Measurements from ENCODE around the gene ARL10.

ARL10 gene, protein sequence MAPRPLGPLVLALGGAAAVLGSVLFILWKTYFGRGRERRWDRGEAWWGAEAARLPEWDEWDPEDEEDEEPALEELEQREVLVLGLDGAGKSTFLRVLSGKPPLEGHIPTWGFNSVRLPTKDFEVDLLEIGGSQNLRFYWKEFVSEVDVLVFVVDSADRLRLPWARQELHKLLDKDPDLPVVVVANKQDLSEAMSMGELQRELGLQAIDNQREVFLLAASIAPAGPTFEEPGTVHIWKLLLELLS

DNA sequence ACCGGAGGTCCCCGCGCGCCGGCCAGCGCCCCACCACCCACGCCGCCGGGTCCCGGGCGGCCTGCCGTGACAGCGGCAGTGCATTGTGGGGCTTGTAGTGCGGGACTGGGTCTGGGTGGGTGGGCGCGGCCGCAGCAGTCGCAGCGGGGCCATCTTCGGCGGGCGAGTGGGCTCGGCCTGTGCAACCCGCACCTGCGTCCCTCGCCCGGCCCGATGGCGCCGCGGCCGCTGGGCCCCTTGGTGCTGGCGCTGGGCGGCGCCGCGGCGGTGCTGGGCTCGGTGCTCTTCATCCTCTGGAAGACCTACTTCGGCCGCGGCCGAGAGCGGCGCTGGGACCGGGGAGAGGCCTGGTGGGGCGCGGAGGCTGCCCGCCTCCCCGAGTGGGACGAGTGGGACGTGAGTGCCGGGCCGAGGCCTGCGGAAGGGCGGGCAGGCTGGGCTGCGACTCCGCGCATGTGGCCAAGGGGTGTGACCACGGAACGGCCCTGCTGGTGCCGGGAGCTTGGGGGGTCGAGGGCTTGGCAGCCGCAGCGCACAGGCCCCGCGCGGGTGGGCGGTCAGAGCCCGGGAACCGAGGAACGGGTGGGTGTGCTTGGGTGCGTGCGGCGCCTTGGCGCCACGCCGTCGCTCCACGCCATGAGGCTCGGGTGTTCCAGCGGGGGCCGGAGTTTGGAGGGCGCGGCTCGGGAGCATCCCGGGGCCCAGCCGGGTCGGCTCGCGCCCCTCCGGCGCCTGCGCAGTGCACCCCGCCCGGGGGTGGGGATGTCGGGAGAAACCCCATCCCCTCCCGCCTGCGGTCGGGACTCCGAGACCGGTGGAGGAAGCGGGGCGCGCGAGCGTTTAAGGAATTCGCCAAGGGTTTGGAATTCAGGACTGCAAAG, at the start of gene ARL10:
TSS of gene ARL10 (plus strand) at position 137 of the 881 bp plus-strand sequence. CDS start at position 214, 77 bp downstream.
- peak; percentile 30 for DNase-seq

DNA sequence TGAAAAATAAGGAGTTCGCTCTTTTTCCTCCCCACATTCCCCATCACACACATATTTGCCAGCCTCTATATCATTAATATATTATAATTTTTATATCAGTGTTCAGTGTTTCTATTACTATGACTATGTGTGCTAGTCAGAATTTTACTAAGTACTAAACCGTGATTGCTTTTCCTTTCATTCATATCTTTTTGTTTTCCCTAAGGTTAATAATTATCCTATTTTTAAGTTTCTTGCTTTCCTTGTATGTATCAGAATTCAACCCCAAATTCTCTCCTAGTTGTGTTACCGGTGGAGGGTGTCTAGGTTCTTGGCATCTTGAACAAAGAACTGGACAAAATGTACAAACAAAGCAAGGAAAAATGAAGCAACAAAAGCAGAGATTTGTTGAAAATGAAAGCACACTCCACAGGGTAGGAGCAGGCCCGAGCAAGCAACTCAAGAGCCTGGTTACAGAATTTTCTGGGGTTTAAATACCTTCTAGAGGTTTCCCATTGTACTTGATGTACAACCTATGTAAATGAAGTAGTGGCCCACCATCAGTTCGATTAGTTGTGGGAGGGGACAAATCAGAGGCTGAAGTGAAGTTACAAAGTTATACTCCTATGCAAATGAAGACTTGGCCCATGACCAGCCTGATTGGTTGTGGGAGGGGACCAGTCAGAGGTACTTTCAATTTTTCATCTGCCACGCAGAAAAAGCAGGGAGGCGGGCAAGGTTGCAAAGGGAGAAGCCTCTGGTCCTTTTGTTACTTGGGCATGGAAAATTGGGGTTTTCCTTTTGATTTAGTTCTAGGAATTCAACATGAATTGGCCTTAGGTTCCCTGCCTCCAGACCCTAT, 47.5 kb upstream of the ARL10 start:
- DNase-seq, result no peak

DNA sequence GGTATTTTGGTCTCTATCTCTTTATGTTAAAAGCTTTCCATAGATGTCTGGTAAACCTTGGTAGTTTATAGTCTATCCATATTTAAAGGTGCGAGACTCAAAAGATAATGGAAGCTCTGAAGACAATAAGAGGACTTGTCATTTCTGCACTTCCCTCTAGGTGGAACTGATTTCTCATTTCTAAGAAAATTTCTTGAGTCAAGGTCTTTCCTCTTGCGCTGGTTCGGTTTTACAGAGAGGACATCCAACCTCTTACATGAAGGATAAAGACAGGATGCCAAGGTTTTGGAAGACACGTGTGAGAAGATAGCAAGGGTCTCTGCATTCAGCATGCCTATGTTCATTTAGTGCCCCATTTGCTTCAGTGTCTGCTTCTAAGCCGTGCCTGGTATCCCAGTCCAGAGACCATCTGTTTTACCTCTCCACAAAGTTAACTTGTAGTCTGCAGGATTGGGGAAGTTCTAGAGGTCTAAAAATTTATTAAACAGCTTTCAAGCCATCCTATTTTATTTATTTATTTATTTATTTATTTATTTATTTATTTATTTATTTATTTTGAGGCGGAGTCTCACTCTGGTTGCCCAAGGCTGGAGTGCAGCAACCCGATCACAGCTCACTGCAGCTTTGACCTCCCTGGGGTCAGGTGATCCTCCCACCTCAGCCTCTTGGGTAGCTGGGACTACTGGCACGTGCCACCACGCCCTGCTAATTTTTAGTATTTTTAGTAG, 45.3 kb upstream of the ARL10 start:
- peak; percentile 20 for DNase-seq

DNA sequence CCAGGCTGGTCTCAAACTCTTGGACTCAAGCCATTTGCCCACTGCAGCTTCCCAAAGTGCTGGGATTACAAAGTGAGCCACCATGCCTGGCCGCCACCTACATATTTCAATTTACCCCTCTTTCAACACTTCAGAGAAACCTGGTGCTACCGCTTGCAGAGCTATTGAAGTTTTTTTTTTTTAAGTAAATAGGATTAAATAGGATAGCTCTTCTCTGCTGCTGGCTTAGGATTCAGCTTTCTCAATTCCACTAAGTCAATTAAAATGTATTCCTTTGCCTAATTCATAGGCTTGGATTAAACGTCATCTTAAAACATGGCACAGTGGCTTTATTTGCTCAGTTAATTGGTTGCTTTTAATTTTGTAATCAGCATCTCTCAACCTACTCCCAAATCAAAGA, 44.7 kb upstream of the ARL10 start:
- no peak for DNase-seq

DNA sequence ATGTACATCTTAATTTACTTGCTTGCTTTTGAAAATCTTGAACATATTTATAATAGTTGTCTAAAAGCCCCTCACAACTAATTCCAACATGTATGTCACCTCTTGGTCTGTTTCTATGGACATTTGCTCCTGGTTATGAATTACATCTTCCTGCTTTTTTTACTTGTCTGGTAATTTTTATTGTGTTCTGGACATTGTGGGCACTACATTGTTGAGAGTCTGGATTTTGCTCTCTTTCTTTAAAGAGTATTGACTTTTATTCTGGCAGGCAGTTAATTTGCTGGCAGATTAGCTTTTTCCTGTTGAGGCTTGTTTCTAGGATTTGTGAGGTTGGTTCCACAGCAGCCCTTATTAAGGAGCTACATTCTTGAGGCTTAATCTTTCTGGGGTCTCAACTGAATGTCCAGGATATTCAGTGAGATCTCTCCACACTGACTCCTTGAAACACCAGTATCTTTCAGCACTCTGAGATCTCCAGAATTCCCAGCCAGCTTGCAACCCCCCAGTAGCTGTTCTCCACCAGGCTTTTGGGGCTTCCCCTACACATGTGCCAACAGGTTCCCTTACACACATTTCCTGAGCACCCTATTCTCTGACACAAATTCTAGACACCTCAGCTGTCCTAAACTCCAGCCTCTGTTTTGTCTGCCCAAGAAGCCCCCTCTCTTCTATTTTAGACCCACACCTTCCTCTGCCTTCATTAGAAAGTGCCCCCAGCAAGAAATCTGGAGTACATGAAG, 31.1 kb upstream of the ARL10 start:
- no peak for DNase-seq

DNA sequence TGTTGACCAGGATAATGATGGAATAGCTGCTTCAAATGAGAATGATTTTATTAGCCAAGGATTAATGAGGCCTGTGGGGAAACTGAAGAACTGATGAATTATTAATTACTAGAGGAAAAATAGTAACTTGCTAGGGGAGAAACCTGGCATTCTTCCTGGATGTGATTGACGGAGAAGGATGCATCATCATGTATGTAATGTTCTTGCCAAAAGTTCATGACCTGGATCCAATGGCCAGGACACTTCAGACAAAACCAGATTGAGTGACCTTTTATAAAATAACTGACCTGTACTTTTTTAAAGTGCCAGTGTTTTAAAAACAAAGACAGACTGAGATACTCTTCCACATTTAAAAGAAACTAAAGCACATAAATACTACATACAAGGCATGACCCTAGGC, 27.4 kb upstream of the ARL10 start:
- no peak for DNase-seq

DNA sequence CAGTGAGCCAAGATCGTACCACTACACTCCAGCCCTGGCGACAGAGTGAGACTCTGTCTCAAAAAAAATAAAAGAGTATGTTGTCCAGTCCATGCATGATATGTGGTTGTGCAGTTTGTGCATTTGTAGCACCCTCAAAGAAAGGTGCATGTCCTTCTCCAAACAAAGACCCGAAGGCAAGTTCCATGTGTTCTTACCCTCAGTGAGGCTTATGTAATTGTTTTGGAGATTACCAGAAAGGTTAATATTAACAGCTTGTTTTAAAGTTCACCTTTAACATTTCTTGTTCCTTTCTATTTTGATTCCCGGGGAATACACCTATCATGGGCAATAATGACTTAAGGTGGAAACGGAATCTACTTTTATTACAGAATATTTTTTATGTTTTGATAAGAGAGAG, 26.0 kb upstream of the ARL10 start:
- DNase-seq, result no peak

DNA sequence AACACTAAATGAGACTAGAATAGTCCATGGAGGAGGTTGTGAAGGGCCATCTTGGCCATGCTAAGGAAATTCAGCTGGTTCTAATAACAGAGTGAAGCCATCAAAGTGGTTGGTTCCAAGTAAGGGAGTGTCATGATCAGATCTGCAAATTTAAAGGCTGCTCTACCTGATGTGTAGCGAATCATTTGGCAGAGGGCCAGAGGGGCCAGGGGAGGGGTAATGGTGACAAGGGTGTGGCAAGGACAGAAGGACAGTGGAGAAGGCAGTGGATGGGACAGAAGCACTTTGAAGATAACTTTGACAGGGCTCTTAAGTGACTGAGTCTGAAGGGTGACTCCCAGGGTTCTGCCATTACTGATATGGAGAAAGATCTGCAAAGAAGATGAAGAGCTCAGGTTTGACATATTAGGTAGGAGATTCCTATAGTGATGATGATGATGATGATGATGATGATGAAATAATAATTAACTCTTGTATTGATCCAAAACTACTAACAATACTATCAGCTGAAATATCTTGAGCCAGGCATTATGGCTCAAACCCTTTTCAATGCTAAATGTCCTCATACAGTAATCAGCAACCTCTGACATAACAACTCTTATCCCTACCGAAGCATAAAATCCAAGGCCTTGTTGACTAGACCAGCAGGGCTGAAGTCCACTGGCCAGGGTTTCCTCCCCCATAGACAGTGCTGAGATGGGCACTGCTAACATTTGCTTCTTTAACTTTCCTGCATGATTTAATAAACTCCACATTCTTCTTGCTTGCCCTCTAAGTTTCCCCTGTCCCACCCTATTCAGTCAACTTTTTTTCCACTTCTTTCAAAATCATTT, 23.7 kb upstream of the ARL10 start:
- DNase-seq, result peak; percentile 73

DNA sequence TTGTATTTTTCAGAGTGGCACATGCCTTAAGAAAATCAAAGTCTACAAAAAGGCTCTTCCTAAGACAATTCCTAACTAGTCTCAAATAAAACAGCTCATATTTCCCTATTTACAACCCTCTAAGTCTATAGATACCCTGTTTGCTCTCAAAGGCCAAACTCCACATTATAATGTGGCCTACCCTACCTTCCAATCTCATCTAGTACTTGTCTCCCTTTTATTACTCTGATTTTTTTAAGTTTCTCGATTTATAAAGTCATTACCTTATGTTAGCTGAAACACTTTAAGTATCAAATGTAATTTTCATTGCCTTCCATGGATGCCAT, 23.2 kb upstream of the ARL10 start:
- DNase-seq, result no peak

DNA sequence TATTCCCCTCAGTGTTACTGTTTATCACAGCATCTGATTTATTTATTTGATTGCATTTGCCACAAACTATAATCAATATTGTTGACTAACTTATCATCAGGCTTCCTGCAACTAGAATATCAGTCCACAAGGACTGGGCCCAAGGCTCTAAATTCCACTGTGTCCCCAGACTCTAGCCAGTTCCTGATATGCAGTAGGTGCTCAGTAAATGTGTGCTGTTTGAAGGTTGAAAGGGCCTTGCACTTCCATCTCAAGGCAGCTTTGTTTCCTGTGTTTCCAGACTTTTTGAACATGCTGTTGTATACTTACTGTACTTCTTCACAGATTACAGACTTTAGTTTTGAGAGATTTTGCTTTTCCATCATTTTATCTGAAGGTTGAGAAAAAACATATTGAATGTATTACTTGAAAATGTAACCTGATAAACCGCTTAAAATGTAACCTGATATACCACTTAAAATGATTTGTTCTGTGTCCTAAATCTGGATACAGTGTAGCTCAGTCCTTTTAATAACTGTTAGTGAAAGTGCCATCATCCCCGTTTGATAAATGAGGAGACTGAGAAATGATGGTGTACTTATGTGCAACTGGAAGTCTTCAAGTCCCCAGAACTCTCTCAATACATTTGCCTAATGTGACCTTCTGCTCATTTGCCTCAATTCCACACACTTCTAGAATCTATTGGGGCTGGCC, 22.4 kb upstream of the ARL10 start:
- DNase-seq, result no peak

DNA sequence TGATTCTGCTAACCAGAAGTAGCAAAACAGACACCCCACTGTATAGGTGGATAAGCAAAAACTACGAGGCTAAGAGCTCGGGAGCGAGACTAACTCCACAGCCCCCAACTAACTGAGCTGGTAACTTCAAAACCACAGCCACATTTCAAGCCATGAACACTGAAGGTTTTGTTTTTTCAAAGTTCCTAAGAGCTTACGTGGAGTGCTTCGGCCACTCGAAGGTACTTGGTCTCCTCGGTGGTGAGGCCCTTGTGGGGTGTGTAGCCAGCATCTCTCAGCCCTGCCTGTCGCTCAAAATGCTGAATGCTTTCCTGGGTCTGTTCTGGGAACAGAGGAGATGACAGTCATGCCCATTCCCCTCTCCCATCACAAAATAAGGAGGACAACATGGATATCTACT, 14.9 kb upstream of the ARL10 start:
- DNase-seq, result no peak

DNA sequence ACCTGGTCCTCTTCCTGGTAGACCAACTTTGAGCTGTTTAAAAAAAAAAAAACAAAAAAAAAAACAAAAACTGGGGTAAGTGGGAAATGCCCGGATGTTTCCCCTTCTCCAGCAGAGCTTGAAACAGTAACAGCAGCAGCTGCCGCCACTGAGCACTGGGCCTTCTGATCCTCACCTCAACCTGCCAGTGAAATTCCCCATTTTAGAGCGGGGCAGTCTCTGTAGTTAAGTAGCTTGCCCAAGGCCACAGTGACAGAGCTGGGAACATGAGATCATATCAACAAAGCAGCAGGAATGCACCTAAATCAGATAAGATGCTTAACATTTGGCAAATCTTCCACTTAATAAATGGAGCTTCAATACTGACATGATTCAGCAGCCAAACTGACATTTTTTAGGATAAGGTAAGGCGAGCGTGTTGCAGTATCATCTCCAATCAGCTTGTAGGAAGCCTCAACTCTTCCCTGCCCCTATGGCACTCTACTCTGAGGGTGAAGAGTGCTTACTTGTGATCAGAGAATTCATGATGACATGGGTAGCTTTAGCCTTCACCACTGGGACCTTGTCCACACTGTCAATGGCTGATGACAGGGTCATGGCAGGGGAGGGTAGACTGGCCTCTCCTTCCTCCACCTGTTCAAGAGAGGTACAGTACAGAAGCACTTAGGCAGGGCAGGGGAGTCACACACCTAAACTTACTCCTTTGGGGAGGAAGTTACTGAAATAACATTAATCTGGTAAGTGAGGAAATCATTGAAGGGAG, 13.0 kb upstream of the ARL10 start:
- DNase-seq, result no peak

DNA sequence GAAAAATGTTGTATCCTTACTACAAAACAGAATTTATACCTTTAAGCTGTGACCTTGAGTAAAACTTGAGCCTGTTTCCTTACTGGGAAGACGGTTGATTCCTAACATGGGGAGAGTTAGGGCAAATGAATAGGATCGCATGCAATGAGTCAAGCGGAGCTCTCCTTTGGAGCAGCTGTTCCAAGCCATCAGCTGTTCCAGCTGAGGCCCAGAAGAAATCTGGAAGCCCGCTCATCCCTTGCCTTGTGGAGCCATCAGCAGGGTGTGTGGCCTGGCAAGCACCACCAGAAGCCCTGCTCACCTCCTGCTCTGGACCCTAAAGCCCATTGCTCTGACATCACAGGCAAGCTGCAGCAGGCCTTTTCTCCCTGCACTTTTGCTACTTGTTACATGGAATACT, 11.8 kb upstream of the ARL10 start:
- DNase-seq, result no peak

DNA sequence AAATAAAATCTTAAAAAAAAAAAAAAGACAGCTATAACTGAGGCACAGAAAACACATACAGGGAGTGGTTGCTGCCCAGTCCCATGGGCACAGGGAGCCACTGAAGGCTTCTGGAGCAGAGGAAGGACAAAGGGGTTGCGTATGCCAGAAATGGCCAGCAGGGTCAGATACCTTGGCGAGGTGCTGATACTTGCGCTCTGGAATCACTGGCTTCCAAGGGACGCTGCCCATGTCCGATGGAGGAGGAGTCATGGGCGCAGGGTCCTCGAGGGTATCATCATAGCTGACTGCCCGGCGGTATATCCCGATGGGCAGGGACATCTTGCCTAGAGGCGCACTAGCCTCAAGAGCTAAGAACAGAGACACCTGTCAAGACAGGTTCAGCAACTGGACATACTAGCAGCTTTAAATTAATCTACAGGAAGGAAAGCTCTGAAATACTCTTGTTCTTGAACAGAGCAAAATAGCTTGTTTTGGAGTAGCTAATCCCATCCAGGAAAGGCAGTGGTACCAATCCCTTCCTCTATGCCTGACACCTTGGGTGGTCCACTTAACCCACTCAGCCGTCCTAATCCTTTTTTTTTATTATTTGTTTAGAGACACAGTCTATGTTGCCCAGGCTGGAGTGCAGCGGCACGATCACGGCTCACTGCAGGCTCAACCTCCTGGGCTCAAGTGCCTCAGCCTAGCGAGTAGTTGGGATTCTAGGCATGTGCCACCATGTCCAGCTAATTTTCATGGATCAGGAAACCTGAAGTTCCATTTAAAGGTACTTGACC, 9.7 kb upstream of the ARL10 start:
- no peak for DNase-seq

DNA sequence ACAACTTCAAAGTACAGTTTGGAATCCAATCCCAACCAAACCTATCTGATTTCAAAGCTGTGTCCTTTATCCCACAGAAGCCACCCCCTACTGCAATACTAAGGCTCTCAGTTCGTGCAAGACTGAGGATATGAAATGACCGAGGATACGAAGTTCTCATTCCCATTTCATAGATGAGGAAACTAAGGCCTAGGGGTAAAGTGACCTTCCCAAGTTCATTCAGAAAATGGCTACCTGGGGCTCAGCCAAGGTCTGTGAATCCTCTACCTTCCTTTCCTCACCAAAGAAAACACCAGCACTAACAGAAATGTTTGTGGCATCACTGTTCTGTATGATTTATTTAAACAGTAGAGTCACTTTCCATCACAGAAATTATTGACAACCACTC, 9.1 kb upstream of the ARL10 start:
- no peak for DNase-seq

DNA sequence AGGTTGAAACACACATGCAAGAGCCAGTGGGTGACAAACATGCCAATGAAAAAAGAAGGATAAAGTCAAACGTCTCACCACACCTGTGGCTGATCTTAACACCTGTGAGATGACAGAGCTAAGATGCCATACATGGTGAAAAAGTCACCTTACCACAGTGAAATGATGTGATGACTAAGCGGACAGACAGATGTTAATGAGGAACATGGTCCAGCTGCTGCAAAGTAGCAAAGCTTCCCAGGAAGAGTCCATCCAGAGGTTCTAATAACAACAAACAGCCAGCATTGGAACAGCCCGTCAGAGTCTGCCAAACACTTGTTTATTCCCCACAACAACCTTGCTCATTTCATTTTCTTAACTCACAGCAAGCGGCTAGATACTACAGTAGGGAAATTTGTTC, 5.6 kb upstream of the ARL10 start:
- no peak for DNase-seq

DNA sequence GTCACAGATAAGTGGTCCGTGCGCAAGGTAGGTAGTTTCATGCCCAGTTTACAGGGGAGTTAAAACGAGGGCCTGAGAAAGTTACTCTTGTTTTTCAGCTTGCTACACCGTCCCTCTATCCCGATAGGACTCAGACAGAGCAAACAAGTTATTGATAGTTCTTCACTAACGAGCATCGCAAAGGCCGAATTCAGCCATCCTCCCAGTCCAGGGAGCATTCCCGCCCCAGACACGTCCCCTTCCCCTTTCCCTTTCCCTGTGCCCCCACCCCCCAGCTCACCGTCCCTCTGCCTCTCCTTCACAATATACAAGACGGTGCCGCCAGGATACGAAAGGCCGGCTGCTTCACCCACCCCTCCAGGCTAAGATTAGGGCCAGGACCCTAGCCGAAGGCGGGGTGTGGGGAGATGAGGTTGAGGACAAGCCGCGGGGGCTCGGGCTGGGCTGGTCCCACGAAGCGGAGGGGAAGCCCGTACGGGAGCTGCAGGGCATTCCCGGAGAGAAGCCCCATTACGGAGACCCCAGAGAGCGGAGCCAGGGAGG, 4.3 kb upstream of the ARL10 start:
- no peak for DNase-seq

DNA sequence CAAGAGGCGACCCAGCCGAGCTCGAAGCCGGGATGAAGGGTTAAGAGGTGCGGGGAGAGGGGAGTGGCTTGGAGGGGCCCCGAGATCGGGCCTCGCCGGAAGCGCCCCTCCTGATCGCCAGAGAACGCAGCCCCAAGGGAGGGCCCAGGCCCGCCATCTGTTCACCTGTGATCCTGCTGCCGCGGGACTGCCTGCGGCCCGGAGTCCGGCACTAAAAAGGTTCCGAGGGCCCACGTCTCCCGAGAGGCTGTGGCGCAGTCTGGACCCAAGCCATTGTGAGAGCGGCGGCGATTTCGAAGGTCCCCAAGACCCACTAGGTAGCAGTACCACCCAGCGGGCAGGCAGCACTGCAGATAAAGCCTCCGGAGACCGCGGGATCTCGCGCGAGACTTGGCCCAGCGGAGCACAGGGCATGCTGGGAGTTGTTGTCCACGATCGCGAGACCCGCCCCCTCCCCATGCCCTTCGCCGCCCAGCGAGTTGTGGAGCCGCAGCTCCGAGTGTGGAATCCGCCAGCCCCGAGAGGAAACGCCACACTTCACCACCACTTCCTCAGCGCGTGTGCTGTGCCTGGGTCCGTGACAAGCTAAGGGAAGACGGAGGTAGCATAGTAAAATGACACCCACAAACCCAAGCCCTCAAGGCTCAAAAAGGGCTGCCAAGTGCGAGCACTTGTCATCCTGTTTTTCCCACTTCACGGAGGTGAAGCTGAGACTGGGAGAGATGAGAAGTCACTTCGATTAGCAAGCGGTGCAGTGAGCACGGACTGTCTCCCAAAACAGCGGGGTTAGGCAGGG, 3.7 kb upstream of the ARL10 start, which contains the start of gene KIAA1191:
TSS of gene KIAA1191 (minus strand) at position 328 of the 796 bp plus-strand sequence. CDS start 2,256 bp downstream, outside the sequence.
- DNase-seq, result peak; percentile 90

All from hematopoietic multipotent progenitor cell treated with erythropoietin and hydrocortisone succinate and interleukin-3 and kit ligand, for 8 days (in vitro differentiated cells).